ENCODE data around the gene SMYD5.
"Not testable (repeated sequence)": the region's sequence is repeated elsewhere in the genome, so short reads cannot be mapped to it uniquely, and the experiment has no call there.

SMYD5 gene

DNA sequence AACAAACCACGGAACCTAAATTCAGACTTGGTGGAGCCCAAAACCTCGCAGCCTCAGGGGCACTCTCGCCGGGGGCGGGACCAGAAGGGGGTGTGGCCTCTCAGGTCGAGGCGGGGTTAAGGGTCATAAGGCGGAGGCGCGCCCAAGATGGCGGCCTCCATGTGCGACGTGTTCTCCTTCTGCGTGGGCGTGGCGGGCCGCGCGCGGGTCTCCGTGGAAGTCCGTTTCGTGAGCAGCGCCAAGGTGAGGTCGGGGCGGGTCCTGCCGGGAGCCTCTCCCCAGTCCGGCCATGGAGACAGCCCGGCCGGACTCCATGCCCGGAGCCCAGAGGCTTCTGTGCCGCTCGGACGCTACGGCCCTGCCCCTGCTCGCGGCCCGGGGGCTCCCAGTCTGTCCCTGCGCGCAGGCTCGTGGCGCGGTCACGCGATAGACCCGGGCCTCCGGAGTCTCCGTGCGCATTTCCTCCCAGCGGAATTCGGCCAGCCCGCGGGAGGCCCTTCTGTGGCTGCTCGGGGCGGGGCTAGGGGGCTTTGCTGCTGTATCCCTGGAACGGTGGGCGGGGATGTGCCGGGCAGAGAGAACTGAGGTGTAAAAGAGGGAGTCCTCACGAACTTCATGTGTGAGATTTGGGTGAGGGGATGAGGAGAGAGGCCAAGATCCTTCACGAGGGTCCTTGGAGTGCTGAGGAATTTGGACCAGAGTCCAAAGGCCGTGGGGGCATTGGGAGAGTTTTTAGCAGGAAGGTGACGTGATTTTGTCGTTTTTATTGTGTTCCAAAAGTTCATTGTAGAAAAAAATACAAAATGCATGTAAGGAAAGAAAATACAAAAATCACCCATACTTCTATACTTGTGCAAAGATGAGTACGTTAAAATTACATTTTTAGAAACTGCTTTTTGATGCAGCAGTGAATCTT lies at the start of gene SMYD5:
Gene SMYD5 (plus strand): TSS at position 126 of the 916 bp plus-strand sequence. CDS start 22 bp downstream, at position 148.
- Histone ChIP-seq H3K27ac (ENCODE audit: low read length) (peak within 1 kb of the TSS; percentile 41), H3K9ac (ENCODE audit: low read length in 2 of 2) (peak within 1 kb of the TSS; percentile 72 to 81), H3K36me3 (ENCODE audit: control insufficient read depth in 2 of 2, insufficient read depth in 2 of 2, low read length in 2 of 2) (peaks cover 0 to 7% of the 10 kb centered on the region in 2 donors), H3K27me3 (ENCODE audit: control insufficient read depth in 1 of 2, insufficient read depth in 2 of 2, low read length in 2 of 2) (no peaks in the 10 kb centered on the region), H3K4me3 (ENCODE audit: low read length in 2 of 2) (peak within 1 kb of the TSS; percentile 85 to 87), H3K4me1 (ENCODE audit: control insufficient read depth, insufficient read depth, low read length) (peaks cover 12% of the 10 kb centered on the region), H3K9me3 (ENCODE audit: control insufficient read depth in 2 of 2, low read length in 2 of 2) (no peaks in the 10 kb centered on the region)

DNA sequence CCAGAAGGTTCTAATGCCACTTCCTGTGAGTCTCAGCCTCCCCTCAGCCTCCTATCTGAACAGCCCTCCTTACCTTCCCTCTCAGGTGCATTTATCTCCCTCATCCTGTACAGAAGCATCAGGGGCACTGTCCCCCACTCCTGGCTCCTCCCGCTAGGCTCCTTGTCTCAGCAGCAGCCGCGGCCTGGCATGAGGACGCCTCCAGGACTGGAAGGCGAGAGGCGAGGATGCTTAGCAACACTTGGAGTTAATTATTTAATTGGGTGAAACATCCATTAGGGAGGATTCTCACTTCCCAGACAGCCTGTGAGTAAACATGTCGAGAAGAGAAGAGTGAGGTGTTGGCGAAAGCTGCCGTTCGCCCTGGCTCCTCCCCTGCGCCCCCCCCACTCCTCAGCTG lies 48.1 kb upstream of the SMYD5 start:
- not testable (repeated sequence) for H3K36me3 ChIP-seq (ENCODE audit: control insufficient read depth in 2 of 2, insufficient read depth in 2 of 2, low read length in 2 of 2); H3K4me3 ChIP-seq (ENCODE audit: low read length in 2 of 2)

DNA sequence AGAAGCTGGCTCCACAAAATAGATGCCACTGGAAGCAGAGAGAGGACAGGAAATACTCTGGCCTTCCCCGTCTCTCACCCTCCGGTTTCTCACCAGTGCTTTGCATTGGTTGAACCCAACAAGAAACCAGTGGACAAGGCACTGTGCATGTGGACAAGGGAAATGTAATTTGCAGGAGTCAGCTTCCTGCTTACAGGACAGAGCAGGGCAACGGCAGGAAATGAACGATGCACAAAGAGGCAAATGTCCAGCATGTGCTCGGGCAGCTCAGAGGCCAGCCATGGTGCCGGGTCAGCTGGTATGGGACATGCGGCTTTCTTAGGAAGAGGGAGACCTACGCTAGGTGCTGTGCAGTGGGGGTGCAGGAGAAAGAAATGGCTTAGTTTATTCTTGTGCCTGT lies 47.2 kb upstream of the SMYD5 start:
- H3K27ac ChIP-seq (ENCODE audit: low read length); H3K36me3 ChIP-seq (ENCODE audit: control insufficient read depth in 2 of 2, insufficient read depth in 2 of 2, low read length in 2 of 2); H3K9me3 ChIP-seq (ENCODE audit: control insufficient read depth in 2 of 2, low read length in 2 of 2); H3K4me3 ChIP-seq (ENCODE audit: low read length in 2 of 2); H3K4me1 ChIP-seq (ENCODE audit: control insufficient read depth, insufficient read depth, low read length); H3K27me3 ChIP-seq (ENCODE audit: control insufficient read depth in 1 of 2, insufficient read depth in 2 of 2, low read length in 2 of 2); H3K9ac ChIP-seq (ENCODE audit: low read length in 2 of 2): not testable (repeated sequence)

More for the DNA sequence above, 48.1 kb upstream of the SMYD5 start:
- H3K9me3 ChIP-seq (ENCODE audit: control insufficient read depth in 2 of 2, low read length in 2 of 2); H3K4me1 ChIP-seq (ENCODE audit: control insufficient read depth, insufficient read depth, low read length); H3K27ac ChIP-seq (ENCODE audit: low read length); H3K27me3 ChIP-seq (ENCODE audit: control insufficient read depth in 1 of 2, insufficient read depth in 2 of 2, low read length in 2 of 2); H3K9ac ChIP-seq (ENCODE audit: low read length in 2 of 2): not testable (repeated sequence)

DNA sequence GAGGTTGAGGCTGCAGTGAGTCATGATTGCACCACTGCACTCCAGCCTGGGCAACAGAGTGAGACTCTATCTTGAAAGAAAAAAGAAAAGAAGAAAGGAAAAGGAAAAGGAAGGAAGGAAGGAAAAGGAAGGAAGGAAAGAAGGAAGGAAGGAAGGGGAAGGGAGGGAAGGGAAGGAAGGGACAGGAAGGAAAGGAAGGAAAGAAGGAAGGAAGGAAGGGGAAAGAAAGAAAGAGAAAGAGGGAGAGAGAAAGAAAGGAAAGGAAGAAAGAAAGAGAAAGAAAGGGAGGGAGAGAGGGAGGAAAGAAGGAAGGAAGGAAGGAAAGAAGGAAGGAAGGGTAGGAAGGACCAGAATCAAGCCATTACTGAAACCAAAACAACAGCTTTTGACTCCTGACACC lies 45.7 kb upstream of the SMYD5 start:
- not testable (repeated sequence) for H3K9ac ChIP-seq (ENCODE audit: low read length in 2 of 2); H3K27me3 ChIP-seq (ENCODE audit: control insufficient read depth in 1 of 2, insufficient read depth in 2 of 2, low read length in 2 of 2); H3K4me3 ChIP-seq (ENCODE audit: low read length in 2 of 2); H3K4me1 ChIP-seq (ENCODE audit: control insufficient read depth, insufficient read depth, low read length); H3K27ac ChIP-seq (ENCODE audit: low read length); H3K9me3 ChIP-seq (ENCODE audit: control insufficient read depth in 2 of 2, low read length in 2 of 2); H3K36me3 ChIP-seq (ENCODE audit: control insufficient read depth in 2 of 2, insufficient read depth in 2 of 2, low read length in 2 of 2)

DNA sequence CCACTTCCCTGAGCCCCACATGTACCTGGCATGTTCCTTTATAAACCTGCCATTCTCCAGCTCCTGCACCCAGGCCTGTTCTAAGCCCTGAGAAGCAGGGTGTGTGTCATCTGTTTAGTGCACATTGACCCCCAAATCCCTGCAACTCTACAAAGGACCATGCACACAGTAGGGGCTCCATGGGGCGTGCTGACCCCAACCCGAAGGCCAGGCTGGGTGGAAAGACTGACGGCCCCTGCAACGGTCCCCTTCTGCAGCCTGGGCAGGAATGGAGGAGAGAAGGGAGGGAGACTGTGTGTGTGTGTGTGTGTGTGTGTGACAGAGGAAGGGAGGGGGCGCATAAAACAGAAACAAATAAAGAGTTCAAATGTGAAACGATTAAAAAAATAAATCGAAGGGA lies 43.7 kb upstream of the SMYD5 start:
- not testable (repeated sequence) for H3K27ac ChIP-seq (ENCODE audit: low read length); H3K9ac ChIP-seq (ENCODE audit: low read length in 2 of 2); H3K36me3 ChIP-seq (ENCODE audit: control insufficient read depth in 2 of 2, insufficient read depth in 2 of 2, low read length in 2 of 2); H3K9me3 ChIP-seq (ENCODE audit: control insufficient read depth in 2 of 2, low read length in 2 of 2); H3K4me1 ChIP-seq (ENCODE audit: control insufficient read depth, insufficient read depth, low read length); H3K4me3 ChIP-seq (ENCODE audit: low read length in 2 of 2)
- peaks cover 26 to 27% of the 10 kb centered on the region in 2 donors for H3K27me3 ChIP-seq (ENCODE audit: control insufficient read depth in 1 of 2, insufficient read depth in 2 of 2, low read length in 2 of 2)

DNA sequence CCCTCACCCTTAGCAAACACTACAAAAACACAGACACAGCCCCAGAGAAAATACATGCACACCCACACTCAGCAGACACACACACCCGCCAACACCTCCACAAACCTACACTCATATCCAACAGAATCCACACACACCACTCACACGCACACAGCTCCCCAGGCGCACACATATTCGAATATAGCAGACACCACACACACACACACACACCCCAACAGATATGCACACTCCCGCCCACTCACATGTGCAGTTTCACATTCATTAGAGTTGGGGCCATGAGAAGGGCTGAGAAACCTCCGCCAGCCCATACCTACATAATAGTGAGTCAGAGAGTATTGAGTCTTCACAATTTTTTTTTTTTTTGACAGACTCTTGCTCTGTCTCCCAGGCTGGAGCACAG lies 41.1 kb upstream of the SMYD5 start:
- peaks cover 34 to 43% of the 10 kb centered on the region in 2 donors for H3K27me3 ChIP-seq (ENCODE audit: control insufficient read depth in 1 of 2, insufficient read depth in 2 of 2, low read length in 2 of 2)

DNA sequence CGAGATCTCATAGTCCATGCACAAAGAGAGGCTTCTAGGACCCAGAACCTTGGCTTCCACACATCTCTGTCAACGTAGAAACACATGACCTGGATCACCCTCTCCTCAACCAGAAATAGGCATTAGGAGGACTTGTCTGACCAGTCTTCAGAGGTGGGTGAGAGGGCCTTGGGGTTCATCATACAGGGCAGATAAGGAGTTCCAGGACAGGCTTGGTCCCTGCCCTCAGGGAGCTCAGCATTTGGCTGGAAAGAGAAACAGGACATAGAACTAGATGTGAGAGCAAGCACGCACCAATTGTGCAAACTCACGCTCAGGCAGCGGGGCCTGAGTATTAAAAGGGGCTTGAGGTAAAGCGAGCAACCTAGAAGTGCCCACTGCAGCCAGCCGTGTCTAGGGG lies 40.3 kb upstream of the SMYD5 start:
- Histone ChIP-seq H3K4me1 (ENCODE audit: control insufficient read depth, insufficient read depth, low read length) (peaks cover 27% of the 10 kb centered on the region), H3K4me3 (ENCODE audit: low read length in 2 of 2) (no peak overlapping the region), H3K9me3 (ENCODE audit: control insufficient read depth in 2 of 2, low read length in 2 of 2) (no peaks in the 10 kb centered on the region), H3K27ac (ENCODE audit: low read length) (no peak overlapping the region), H3K9ac (ENCODE audit: low read length in 2 of 2) (no peak overlapping the region), H3K27me3 (ENCODE audit: control insufficient read depth in 1 of 2, insufficient read depth in 2 of 2, low read length in 2 of 2) (peaks cover 38 to 51% of the 10 kb centered on the region in 2 donors), H3K36me3 (ENCODE audit: control insufficient read depth in 2 of 2, insufficient read depth in 2 of 2, low read length in 2 of 2) (no peaks in the 10 kb centered on the region)

More for the DNA sequence above, 41.1 kb upstream of the SMYD5 start:
- Histone ChIP-seq H3K36me3 (ENCODE audit: control insufficient read depth in 2 of 2, insufficient read depth in 2 of 2, low read length in 2 of 2) (no peaks in the 10 kb centered on the region), H3K9me3 (ENCODE audit: control insufficient read depth in 2 of 2, low read length in 2 of 2) (no peaks in the 10 kb centered on the region), H3K9ac (ENCODE audit: low read length in 2 of 2) (no peak overlapping the region), H3K4me3 (ENCODE audit: low read length in 2 of 2) (no peak overlapping the region), H3K27ac (ENCODE audit: low read length) (no peak overlapping the region), H3K4me1 (ENCODE audit: control insufficient read depth, insufficient read depth, low read length) (peaks cover 26% of the 10 kb centered on the region)

DNA sequence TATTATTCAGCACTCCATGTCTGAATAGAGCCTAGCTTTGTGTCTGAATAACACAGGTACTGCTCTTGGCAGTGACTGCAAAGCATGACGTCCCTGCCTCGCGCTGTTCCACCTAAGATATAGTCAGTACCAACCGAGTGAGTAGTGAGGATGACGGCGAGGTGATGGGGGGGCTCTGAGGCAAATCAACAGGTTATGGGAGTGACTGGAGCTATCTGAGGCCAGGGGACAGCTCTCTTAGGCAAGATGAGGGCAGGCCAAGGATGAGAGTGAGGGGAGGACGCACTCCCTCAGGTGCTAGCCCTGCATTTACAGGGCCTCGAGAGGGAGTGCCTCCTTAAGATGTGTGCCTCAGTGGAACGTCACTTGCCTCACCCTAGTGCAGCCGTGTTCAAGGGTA lies 39.8 kb upstream of the SMYD5 start:
- H3K9ac ChIP-seq (ENCODE audit: low read length in 2 of 2): no peak overlapping the region
- peaks cover 27% of the 10 kb centered on the region for H3K4me1 ChIP-seq (ENCODE audit: control insufficient read depth, insufficient read depth, low read length)
- no peak overlapping the region for H3K4me3 ChIP-seq (ENCODE audit: low read length in 2 of 2)
- H3K27me3 ChIP-seq (ENCODE audit: control insufficient read depth in 1 of 2, insufficient read depth in 2 of 2, low read length in 2 of 2): peaks cover 38 to 51% of the 10 kb centered on the region in 2 donors
- H3K9me3 ChIP-seq (ENCODE audit: control insufficient read depth in 2 of 2, low read length in 2 of 2): no peaks in the 10 kb centered on the region
- H3K36me3 ChIP-seq (ENCODE audit: control insufficient read depth in 2 of 2, insufficient read depth in 2 of 2, low read length in 2 of 2): no peaks in the 10 kb centered on the region
- no peak overlapping the region for H3K27ac ChIP-seq (ENCODE audit: low read length)

DNA sequence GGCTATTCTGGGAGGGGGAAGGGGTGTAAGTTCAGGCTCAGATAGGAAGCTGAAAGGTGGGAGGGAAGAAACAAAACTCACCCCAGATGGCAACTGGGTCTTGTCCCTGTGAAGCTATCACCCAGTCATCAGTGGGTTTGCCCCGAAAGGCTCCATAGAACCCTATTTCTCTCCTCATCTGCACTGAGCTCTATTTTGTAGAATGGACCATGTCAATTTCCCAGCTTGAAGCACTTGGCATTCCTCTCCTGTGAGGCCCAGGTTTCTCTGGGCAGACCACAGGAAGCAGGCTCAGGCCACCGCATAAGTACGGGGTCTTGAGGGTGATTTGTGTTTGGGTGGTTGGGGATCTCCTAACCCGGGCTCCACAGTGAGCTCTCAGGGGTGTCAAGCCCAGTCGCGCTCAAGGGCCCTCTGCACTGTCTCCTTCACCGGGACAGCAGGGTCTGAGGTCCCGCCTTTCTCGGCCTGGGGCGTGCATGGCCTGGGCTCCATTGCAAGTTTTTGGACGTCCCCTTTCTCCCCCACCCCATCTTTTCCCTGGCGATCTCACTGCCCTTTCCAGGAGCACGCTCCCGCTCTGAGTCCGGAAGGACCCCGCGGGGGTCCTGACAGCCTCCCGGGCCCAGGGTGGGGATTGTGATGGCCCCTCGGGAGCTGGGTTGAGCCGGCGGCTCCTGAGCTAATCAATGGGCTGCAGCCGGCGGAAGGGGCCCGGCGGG lies 38.9 kb upstream of the SMYD5 start:
- Histone ChIP-seq H3K4me3 (ENCODE audit: low read length in 2 of 2) (peak overlapping the region; percentile 72 to 81), H3K9me3 (ENCODE audit: control insufficient read depth in 2 of 2, low read length in 2 of 2) (no peaks in the 10 kb centered on the region), H3K9ac (ENCODE audit: low read length in 2 of 2) (peak overlapping the region in 1 of 2 donors; percentile 38), H3K4me1 (ENCODE audit: control insufficient read depth, insufficient read depth, low read length) (peaks cover 27% of the 10 kb centered on the region), H3K27me3 (ENCODE audit: control insufficient read depth in 1 of 2, insufficient read depth in 2 of 2, low read length in 2 of 2) (peaks cover 40 to 51% of the 10 kb centered on the region in 2 donors), H3K27ac (ENCODE audit: low read length) (no peak overlapping the region), H3K36me3 (ENCODE audit: control insufficient read depth in 2 of 2, insufficient read depth in 2 of 2, low read length in 2 of 2) (no peaks in the 10 kb centered on the region)

DNA sequence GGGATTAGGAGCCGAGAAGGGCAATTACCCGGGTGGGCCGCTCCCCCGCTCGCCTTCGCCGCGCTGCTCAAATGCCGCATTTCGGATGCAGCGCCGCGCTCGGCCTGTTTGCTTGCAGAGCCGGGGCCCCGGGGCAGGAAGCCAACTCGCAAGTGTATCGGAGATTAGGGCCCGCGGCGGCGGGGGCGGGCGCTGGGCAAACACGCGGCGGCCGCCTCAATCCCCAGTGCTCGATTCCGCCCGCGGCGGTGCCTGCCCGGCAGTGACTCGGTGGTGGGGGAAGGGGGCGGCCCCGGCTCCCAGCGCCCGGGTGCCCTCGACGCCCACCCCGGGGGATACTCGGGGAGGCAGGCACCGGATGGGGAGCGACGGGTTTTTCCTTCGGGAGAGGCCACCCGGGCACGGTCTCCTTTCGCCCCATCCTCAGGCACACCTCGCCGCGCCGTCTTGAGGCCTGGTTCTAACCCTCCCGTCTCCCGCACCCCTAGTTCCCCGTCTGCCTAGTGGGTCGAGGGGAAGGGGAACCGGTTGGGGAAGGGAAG lies 38.3 kb upstream of the SMYD5 start:
- no peaks in the 10 kb centered on the region for H3K36me3 ChIP-seq (ENCODE audit: control insufficient read depth in 2 of 2, insufficient read depth in 2 of 2, low read length in 2 of 2)
- H3K27me3 ChIP-seq (ENCODE audit: control insufficient read depth in 1 of 2, insufficient read depth in 2 of 2, low read length in 2 of 2): peaks cover 40 to 51% of the 10 kb centered on the region in 2 donors
- no peak overlapping the region for H3K27ac ChIP-seq (ENCODE audit: low read length)
- H3K9ac ChIP-seq (ENCODE audit: low read length in 2 of 2): peak overlapping the region in 1 of 2 donors; percentile 57
- H3K4me1 ChIP-seq (ENCODE audit: control insufficient read depth, insufficient read depth, low read length): peaks cover 27% of the 10 kb centered on the region
- peak overlapping the region; percentile 72 to 81 for H3K4me3 ChIP-seq (ENCODE audit: low read length in 2 of 2)
- H3K9me3 ChIP-seq (ENCODE audit: control insufficient read depth in 2 of 2, low read length in 2 of 2): no peaks in the 10 kb centered on the region

All from stomach smooth muscle (tissue), 2 donors.